Stimulated activated CD4-positive, alpha-beta T cell treated with anti-CD3 and anti-CD28 coated beads, Interleukin-1b, Interleukin-23, amount 100 ng/mL, for 4 hours (primary cell): Measurements from ENCODE around the gene ATP6AP1.
A peak's percentile ranks its signal among the peaks of the same experiment; 100 is the strongest.
"Not testable (repeated sequence)": the region's sequence is repeated elsewhere in the genome, so short reads cannot be mapped to it uniquely, and the experiment has no call there.

ENCODE experiments used
- DNase-seq, 2 donors: peaks; one replicate each; pipeline ENCODE4 v3.0.0-alpha.2; 2020; ENCODE audit warnings: low read depth in 2 of 2

The ATP6AP1 gene

DNA sequence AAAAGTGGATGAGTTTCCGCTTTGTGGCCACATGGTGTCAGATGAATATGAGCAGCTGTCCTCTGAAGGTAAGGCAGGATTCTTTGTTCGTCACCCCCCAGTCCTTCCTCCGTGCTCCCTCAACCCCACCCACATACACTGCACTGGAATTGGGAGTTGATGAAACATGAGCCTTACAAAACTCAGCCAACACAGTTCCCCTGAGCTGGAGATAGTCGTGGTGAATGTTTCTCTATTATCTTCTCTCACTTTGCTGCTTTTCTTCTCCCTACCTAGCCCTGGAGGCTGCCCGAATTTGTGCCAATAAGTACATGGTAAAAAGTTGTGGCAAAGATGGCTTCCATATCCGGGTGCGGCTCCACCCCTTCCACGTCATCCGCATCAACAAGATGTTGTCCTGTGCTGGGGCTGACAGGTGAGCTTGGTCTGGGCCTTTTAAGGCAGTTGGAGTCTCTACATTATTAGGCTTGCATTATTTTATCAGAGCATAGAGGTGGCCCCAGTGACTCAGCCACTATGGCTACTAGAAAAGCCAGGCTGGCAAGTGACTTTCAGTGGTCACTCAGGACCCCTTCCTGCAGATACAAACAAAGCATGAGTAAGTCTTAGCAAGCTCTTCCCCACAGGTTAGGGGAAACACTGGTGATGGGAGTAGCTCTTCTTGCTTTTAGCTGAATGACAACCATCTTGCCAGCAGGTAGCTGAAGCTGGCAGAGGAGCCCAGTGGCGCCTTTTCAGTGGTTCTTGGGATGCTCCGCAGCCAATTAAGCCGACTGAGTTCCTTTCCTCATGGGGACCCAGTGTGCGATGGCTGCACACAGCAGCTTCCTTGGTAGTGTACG is 28.7 kb upstream of the ATP6AP1 start:
- DNase-seq: no peak

GRCh38 chrX:154400369-154400817 is 28.1 kb upstream of the ATP6AP1 start:
- not testable (repeated sequence) for DNase-seq

GRCh38 chrX:154401045-154401799 is 27.3 kb upstream of the ATP6AP1 start:
- no peak for DNase-seq

- DNase-seq: no peak
These were observed 26.4 kb upstream of the ATP6AP1 start for GRCh38 chrX:154401918-154402621.

- no peak for DNase-seq
These were observed 25.8 kb upstream of the ATP6AP1 start for GRCh38 chrX:154402622-154403127.

- DNase-seq: no peak
These were observed 25.3 kb upstream of the ATP6AP1 start for GRCh38 chrX:154403192-154403591.

GRCh38 chrX:154403858-154404257 is 24.6 kb upstream of the ATP6AP1 start:
- DNase-seq: no peak

GRCh38 chrX:154404625-154405192 is 23.8 kb upstream of the ATP6AP1 start:
- no peak for DNase-seq

DNA sequence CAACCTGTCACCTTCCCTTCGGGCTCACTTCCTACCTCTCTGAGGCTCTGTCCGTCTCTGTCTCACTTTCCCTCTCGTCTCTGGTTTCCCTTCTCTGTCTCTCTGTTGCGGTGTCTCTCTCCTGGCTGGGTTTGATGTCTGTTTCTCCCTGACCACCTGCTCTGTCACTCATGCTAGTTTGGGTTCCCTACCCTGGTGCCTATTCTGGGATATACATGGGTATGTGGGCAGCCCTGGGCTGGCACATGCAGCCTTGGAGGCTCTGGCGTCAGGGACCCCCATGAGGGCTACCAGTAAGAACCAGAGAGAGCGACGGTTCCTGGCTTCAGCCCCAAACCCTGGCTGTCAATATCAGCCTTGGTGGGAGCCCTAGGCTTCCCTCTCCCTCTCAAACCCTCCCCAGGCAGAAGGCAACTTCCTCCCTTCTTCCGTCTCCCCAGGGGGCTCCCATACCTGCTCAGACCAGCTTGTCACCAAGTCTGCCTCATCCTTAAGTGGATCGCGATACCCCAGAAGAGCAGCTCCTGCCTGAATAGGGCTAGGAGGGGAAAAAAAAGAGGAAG is 19.7 kb upstream of the ATP6AP1 start:
- no peak for DNase-seq

DNA sequence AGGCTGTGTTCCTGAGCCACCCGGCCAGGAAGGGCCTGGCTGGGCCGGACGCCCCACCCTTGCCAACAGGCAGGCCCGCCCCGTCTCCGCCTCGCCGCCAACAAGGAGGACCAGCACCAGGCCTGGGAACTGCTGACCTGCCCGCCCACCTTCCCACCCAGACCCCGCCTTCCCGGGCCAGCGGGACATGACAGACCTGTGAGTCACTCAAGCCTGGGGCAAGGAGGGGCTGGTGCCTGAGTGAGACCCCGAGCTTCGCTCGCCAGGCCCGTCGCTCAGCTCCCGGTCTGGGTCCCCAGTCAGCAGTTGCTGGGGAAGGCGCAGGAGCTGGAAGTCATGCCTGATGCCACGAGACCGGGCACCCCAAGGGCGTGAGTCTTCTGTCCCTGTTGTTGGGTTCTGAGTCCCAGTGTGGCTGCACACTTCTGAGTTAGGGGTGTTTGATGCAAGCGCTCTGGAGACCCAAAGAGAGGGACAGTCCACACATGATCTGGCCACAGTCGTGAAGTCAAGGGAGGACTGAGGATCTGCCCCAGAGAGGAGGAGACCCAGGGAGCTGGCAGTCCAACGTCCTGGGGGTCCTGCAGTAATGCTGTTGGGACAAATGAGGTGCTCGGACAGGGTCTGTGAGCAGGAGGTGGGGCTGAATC is 19.1 kb upstream of the ATP6AP1 start, which contains the start of gene DNASE1L1:
DNASE1L1 (minus strand) TSS at position 33 of the 650 bp plus-strand sequence. CDS start 3,686 bp downstream, outside the sequence.
- DNase-seq: no peak

DNA sequence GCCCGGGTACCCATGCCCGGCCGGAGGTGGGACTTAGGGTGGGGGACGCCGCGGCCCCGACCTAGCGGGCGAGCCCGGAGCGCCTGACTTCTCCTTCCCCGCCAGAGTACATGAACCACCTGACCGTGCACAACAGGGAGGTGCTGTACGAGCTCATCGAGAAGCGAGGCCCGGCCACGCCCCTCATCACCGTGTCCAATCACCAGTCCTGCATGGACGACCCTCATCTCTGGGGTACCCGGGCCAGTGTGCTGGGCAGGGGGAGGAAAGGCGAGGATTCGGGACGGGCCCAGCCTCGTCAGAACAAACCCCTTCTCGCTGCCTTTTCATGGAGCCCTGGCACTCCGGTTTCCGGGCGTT is 16.5 kb upstream of the ATP6AP1 start:
- peak in 1 of 2 donors; percentile 56 for DNase-seq

- DNase-seq: no peak
These were observed 16.0 kb upstream of the ATP6AP1 start for GRCh38 chrX:154412468-154412867.

GRCh38 chrX:154413142-154413541 is 15.3 kb upstream of the ATP6AP1 start:
- no peak for DNase-seq

DNA sequence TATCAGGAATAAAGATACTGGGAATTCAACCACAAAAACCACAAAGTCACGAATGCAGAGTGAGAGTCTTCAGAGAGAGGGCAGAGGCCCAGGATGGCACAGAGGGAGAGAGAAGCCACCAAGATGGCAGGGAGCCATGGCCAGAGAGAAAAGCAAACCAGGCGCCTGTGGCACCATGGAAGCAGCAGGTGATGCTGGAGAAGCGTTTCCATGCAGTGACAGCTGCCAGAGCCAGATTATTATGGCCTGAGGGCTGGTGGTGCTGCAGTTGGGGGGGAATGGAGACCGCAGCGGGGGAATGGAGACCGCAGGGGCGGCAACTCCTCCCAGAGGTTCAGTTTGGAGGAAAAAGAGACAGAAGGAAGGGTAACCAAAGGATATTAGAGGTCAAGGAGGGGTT is 11.3 kb upstream of the ATP6AP1 start:
- DNase-seq: no peak

GRCh38 chrX:154419189-154419588 is 9.3 kb upstream of the ATP6AP1 start:
- DNase-seq: no peak

- no peak for DNase-seq
These were observed 8.6 kb upstream of the ATP6AP1 start for GRCh38 chrX:154419688-154420401.

DNA sequence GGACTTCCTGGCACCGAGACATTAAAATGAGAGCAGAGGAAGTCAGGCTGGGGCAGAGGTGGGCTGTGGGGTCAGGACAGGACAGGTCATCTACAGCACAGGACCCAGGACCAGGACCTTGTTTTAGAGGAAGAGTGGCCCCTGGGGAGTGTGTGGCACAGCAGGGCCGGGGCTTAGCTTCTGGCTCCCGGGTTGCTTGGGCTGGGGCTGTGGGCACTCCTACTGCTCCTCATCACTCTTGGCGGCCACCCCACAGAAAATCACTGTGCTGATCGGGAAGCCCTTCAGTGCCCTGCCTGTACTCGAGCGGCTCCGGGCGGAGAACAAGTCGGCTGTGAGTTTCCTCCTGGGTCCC is 8.1 kb upstream of the ATP6AP1 start:
- DNase-seq: no peak

DNA sequence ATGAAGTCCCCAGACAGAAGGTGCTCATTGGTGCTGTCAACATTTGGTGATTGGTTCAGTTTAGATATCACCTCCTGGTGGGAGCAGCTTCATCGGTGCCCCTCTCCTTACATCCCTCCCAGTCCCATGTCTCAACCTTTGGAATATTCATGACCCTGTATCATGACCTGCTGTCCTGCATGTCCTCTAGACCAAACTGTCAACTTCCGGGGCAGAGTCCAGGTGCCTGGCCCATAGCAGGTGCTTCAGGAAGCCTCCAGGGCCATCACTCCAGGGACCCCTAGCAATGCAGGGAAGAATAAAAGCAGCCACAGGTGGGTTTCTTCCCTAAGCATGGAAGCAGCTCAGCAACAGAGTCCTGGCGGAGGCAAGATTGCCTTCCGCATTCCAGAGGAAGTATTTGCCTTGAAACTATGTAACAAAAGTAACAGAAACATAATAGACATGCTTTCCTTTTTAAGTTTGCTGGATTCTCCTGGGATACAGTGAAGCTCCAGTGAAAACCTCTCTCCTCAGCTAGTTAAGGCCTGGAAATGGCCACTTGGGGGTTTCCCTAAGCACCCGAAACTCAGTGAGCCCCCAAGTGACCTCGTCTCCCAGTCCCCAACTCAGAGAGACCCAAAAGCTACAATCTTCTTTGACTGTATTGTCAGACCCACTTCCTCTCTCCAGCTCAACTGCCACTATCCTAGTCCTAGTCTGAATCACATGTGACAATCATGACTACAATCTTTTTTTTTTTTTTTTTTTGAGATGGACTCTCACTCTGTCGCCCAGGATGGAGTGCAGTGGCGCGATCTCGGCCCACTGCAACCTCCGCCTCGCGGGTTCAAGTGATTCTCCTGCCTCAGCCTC is 1.3 kb upstream of the ATP6AP1 start:
- no peak for DNase-seq

DNA sequence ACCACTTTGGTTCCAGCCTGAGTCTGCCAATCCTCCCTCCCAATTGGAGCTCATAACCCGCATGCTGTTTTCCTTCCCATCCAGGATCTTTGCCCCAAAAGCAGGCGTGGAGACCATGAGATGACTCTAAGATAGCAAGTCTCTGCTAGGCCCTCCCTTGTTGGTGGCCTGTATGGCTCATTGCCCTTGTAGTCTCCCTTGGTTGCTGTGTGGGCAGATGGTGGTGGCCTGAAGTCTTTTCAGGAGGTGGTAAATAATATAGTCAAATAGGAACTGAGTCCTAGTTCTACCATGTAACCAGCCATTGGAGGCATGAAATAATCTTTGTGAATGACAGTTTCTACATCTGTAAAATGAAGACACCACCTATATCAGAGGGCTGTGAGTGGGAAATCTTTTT is 1.2 kb downstream of the ATP6AP1 start:
- no peak for DNase-seq
